Measurements from ENCODE around the gene TVP23C.
A peak's percentile ranks its signal among the peaks of the same experiment; 100 is the strongest.

TVP23C gene

DNA sequence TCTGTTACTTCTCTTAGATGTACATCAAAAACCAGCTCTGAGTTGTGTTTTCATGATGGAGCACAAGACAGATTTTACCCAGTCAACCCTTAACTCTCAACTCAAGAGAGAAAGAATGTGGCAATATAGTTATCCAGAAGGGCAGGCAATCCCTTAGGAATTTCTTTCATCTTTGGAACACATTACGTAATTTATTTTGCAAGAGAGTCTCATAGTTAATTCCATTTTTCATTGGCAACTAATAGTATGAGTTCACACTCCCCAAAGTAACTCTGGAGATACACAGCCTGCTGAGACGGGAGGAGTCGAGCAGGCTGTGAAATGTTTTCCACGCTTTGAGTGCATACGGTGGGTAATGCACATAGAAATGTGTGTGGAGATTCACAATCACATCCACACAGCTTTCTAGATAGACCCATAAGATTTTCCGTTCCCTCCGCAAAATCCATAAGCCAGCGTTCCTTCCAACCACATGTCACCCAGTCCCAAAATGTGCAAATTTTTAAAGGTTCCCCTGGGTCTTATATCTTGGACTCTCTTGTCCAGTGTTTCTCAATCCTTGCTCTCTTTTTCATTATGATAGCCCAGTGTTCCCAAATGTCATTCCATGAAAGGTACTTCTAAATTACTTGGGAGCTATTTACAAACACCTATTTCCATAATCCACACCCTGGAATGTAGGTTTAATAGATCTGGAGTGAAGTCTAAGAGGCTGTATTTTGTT lies 87.5 kb downstream of the TVP23C start:
- intact Hi-C loops (cut with DNase I): no loop called here
- no peak for DNase-seq

DNA sequence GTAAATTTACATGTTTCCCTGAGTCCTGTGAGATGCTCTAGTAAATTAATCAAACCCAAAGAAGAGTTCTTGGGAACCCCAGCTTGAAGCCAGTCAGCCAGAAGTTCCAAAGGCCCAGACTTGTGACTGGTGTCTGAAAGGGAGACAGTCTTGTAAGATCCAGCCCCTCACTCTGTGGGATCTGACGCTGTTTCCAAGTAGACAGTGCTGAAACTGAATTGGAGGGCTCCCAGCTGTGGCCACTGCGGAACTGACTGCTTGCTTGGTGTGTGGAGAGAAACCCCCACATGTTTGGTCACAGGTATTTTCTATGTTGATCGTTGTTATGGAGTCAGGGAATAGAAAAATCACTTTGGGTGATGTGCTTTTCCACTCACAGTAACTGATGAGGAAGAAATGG lies 90.4 kb downstream of the TVP23C start:
- no peak for DNase-seq
- intact Hi-C loops (cut with DNase I): no loop called here

DNA sequence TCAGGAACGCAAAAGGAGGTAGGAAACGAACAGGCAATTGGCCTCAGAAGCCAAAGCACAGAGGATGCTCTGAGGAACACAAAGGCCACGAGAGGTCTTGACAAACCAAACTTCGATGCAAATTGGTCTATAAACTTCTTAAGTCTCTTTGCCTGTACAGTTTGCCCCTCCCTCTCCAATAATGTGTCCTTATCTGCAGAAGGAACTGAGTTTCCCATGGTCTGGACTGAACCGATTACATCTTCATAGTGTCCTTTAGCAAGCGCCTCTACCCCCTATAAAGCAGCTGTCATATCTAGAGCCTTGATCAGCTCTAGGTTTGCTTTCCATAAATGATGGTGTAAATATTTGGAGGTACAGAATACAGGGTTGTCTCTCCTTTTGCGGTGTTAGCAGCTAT lies 92.7 kb downstream of the TVP23C start:
- intact Hi-C loops (cut with DNase I): no loop called here
- DNase-seq: no peak

- DNase-seq: no peak
- intact Hi-C loops (cut with DNase I): no loop called here
Observed at GRCh38 chr17:15469260-15469659, 94.0 kb downstream of the TVP23C start.

DNA sequence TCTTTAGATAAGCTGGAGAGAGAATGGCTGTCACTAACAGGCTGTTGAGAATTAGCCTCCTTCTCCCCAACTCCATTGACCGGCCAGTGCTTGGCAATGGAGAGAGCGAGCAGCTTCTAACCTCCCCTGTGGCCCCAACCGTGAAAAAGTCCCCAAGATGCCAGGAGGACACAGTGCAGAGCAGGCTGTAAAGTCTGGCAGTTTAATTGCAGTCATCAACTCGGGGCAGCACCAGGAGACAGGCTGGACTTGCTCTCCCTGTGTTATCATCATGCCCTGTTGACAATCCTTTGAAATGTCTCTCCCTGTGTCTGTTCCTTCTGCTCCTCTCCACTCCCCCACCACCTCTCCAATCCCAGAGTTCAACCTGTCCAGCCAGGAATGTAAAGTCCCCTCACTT lies 95.2 kb downstream of the TVP23C start:
- DNase-seq: no peak

GRCh38 chr17:15467592-15467991 lies 95.7 kb downstream of the TVP23C start, which contains the start of gene CDRT4:
Gene CDRT4 (minus strand): TSS chr17:15467621. CDS start chr17:15440238, 27,383 bp downstream.
- intact Hi-C loops (cut with DNase I): no loop called here

More for the DNA sequence above, 95.2 kb downstream of the TVP23C start:
- intact Hi-C loops (cut with DNase I): no loop called here

DNA sequence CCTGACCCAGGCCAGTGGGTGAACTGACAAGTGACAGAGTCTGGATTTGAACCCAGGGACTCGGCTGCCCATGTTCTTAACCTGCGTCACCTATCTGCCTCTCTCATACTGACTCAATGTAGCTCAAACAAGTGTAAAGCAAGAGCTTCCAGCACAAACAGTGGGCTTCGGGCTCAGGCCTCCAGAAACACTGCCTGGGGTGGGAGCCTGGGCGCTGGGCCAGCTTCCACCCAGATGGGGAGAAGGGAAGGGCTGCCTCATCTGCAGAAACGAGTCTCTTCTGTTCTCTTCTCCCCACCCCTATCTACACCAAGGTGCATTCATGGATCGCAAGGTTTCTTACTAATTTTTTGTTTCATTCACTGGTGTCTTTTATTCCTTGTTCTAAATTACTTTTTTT lies 97.2 kb downstream of the TVP23C start:
- DNase-seq: no peak
- intact Hi-C loops (cut with DNase I): no loop called here

More at GRCh38 chr17:15467592-15467991, 95.7 kb downstream of the TVP23C start, which contains the start of gene CDRT4:
- DNase-seq: no peak

DNA sequence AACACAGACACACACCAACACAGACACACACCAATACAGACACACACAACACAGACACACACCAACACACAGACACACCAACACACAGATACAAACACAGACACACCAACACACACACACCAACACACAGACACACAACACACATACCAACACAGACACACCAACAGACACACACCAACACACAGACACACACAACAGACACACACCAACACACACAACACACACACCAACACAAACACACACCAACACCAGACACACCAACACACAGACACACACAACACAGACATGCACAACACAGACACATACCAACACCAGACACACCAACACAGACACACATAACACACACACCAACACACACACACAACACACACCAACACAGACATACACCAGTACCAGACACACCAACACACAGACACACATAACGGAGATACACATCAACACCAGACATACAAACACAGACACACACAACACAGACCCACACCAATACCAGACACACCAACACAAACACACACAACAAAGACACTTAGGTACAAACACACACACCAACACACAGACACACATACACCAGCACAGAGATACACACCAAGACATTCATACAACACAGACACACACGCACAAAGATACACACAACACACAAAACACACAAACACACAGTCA lies 98.1 kb downstream of the TVP23C start:
- intact Hi-C loops (cut with DNase I): no loop called here
- no peak for DNase-seq

GRCh38 chr17:15464231-15464985 lies 98.9 kb downstream of the TVP23C start:
- intact Hi-C loops (cut with DNase I): no loop called here
- DNase-seq: peak in 7 of 42 donors; percentile 28 to 61 (median 43)

DNA sequence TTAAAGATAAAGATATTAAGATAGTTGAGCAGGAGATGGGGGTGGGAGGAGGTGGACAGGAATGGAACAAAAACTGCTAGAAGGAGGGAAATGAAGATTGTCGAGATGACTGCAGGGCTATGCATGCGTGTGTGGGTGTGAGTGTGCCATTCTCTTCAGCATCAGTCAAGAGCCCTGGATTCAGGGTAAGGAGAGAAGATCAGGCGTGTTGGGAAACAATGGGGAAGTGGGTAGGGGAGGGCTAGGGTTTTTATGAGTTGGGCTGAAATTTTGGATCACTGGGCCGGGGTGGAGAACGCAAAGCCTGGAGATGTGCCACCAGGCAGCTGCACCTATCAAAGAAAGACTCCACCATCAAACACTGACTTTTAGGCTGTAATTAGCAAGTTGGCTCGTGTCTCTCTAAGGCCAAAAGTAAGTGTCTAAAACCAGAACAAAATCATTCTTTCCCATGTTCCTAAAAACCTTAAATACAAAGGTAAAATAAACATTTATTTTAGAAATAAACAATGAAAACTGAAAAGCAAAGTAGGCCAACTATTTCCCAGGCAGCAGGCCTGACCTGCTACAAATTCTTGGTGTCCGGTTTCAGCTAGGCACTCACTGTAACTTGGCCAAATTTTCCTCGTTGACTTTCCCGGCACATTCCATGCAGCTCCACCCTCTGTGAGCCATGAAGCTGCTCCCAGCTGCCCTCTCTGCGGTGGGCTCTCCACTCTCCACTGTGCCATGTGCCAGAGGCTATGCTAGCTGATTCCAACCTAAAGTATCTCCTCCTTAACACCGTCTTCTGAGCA lies 100.1 kb downstream of the TVP23C start:
- peak in 27 of 42 donors; percentile 19 to 80 (median 51) for DNase-seq

GRCh38 chr17:15457723-15458094 lies 105.6 kb downstream of the TVP23C start:
- intact Hi-C loops (cut with DNase I): loop anchor here (5.0 to 10.0 kb wide), 2 partner anchors 45 to 113 kb away; partner anchors contain the start of gene TEKT3

More for the DNA sequence above, 100.1 kb downstream of the TVP23C start:
- intact Hi-C loops (cut with DNase I): no loop called here

GRCh38 chr17:15456972-15457722 lies 106.1 kb downstream of the TVP23C start:
- DNase-seq: peak; percentile 31 to 88 (median 76)
- intact Hi-C loops (cut with DNase I): loop anchor here (5.0 to 10.0 kb wide), 2 partner anchors 45 to 112 kb away; partner anchors contain the start of gene TEKT3

More at GRCh38 chr17:15457723-15458094, 105.6 kb downstream of the TVP23C start:
- DNase-seq: peak in 28 of 42 donors; percentile 27 to 70 (median 44)

DNA sequence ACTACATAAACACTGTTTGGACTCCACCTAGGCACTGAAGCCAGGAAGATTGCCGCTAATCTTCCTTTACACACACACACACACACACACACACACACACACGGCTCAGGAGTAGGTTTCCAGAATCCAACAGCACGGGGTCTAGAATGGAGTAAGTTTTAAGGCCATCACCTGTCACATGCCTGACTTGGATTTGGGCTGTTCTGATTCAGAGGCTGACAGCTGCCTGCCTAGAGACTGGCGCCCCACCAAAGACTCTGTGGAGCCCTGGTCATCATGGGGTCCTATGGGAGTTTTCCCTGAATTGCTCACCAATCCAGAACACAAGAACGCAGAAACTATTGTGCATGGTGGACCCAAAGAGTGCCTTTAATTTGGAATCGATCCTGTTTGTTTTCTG lies 106.8 kb downstream of the TVP23C start:
- DNase-seq: peak in 1 of 42 donors; percentile 22
- intact Hi-C loops (cut with DNase I): loop anchor here (5.0 to 10.0 kb wide), 2 partner anchors 46 to 112 kb away; partner anchors contain the start of gene TEKT3

GRCh38 chr17:15454346-15454745 lies 108.9 kb downstream of the TVP23C start:
- DNase-seq: no peak
- intact Hi-C loops (cut with DNase I): loop anchor here (10.0 kb wide), 1 partner anchor 110 kb away; the partner anchor contains the start of gene TEKT3

GRCh38 chr17:15453782-15454181 lies 109.5 kb downstream of the TVP23C start:
- peak in 28 of 42 donors; percentile 28 to 83 (median 60) for DNase-seq
- intact Hi-C loops (cut with DNase I): loop anchor here (10.0 kb wide), 1 partner anchor 109 kb away; the partner anchor contains the start of gene TEKT3

- no peak for DNase-seq
- intact Hi-C loops (cut with DNase I): loop anchor here (10.0 kb wide), 1 partner anchor 108 kb away; the partner anchor contains the start of gene TEKT3
Observed at GRCh38 chr17:15453246-15453645, 110.0 kb downstream of the TVP23C start.

GRCh38 chr17:15452746-15453145 lies 110.5 kb downstream of the TVP23C start:
- intact Hi-C loops (cut with DNase I): loop anchor here (10.0 kb wide), 1 partner anchor 108 kb away; the partner anchor contains the start of gene TEKT3
- DNase-seq: no peak

Measured in head of caudate nucleus (tissue), 42 donors.